ENCODE measurements around the gene RGS9.
"Not testable (repeated sequence)": the region's sequence is repeated elsewhere in the genome, so short reads cannot be mapped to it uniquely, and the experiment has no call there.

Gene RGS9

GRCh38 chr17:65115839-65116238 lies 21.3 kb upstream of the RGS9 start:
- TF ChIP-seq CTCF (IDR thresholded peaks at IDR 0.05; ENCODE audit: insufficient read depth, low read depth, low read length, missing control alignments) = no peak
- no peak for DNase-seq (ENCODE audit: low read depth)
- H3K4me3 ChIP-seq (ENCODE audit: low read depth, low read length) = no peak overlapping the region

- not testable (repeated sequence) for DNase-seq (ENCODE audit: low read depth); H3K4me3 ChIP-seq (ENCODE audit: low read depth, low read length)
These were observed 20.7 kb upstream of the RGS9 start for GRCh38 chr17:65116515-65116914.

GRCh38 chr17:65117384-65118035 lies 19.7 kb upstream of the RGS9 start:
- H3K4me3 ChIP-seq (ENCODE audit: low read depth, low read length) = no peak overlapping the region
- no peak for TF ChIP-seq CTCF (IDR thresholded peaks at IDR 0.05; ENCODE audit: insufficient read depth, low read depth, low read length, missing control alignments)
- DNase-seq (ENCODE audit: low read depth) = no peak

- no peak for TF ChIP-seq CTCF (IDR thresholded peaks at IDR 0.05; ENCODE audit: insufficient read depth, low read depth, low read length, missing control alignments)
- DNase-seq (ENCODE audit: low read depth) = no peak
- no peak overlapping the region for H3K4me3 ChIP-seq (ENCODE audit: low read depth, low read length)
These were observed 15.8 kb upstream of the RGS9 start for GRCh38 chr17:65121368-65121767.

- peak overlapping the region; percentile 73 for H3K4me3 ChIP-seq (ENCODE audit: low read depth, low read length)
- DNase-seq (ENCODE audit: low read depth) = peak; percentile 69
- no peak for TF ChIP-seq CTCF (IDR thresholded peaks at IDR 0.05; ENCODE audit: insufficient read depth, low read depth, low read length, missing control alignments)
These were observed 15.0 kb upstream of the RGS9 start for GRCh38 chr17:65121916-65122806.

- TF ChIP-seq CTCF (IDR thresholded peaks at IDR 0.05; ENCODE audit: insufficient read depth, low read depth, low read length, missing control alignments) = no peak
- H3K4me3 ChIP-seq (ENCODE audit: low read depth, low read length) = peak overlapping the region; percentile 73
- DNase-seq (ENCODE audit: low read depth) = peak; percentile 95
These were observed 14.1 kb upstream of the RGS9 start for GRCh38 chr17:65122836-65123756.

Measured in GM12865 (cell line).